Left hindlimb (tissue), 1 donor: ENCODE data around the gene UTP25.
A peak's percentile ranks its signal among the peaks of the same experiment; 100 is the strongest.
"Not testable (repeated sequence)": the region's sequence is repeated elsewhere in the genome, so short reads cannot be mapped to it uniquely, and the experiment has no call there.

ENCODE experiments used
- DNase-seq: peaks from one replicate; pipeline ENCODE4 v3.0.0-alpha.2; 2018

The UTP25 gene, protein sequence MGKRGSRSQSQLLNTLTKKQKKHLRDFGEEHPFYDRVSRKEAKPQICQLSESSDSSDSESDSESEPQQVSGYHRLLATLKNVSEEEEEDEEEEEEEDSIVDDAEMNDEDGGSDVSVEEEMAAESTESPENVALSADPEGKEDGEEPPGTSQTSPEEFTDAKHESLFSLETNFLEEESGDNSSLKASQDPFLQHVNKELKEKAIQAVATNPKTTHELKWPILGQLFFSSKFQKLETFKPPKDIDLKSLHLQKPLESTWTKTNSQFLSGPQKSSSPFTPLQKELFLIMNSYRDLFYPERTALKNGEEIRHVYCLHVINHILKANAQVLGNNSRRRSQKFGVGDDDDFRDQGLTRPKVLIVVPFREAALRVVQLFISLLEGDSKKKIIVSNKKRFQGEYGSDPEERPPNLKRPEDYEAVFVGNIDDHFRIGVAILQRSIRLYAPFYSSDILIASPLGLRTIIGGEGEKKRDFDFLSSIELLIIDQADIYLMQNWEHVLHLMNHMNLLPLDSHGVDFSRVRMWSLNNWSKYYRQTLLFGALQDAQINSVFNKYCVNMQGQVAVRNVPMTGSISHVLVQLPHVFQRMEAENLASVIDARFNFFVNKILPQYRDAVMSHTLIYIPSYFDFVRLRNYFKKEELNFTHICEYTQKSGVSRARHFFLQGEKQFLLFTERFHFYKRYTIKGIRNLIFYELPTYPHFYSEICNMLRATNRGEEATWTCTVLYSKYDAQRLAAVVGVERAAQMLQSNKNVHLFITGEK

DNA sequence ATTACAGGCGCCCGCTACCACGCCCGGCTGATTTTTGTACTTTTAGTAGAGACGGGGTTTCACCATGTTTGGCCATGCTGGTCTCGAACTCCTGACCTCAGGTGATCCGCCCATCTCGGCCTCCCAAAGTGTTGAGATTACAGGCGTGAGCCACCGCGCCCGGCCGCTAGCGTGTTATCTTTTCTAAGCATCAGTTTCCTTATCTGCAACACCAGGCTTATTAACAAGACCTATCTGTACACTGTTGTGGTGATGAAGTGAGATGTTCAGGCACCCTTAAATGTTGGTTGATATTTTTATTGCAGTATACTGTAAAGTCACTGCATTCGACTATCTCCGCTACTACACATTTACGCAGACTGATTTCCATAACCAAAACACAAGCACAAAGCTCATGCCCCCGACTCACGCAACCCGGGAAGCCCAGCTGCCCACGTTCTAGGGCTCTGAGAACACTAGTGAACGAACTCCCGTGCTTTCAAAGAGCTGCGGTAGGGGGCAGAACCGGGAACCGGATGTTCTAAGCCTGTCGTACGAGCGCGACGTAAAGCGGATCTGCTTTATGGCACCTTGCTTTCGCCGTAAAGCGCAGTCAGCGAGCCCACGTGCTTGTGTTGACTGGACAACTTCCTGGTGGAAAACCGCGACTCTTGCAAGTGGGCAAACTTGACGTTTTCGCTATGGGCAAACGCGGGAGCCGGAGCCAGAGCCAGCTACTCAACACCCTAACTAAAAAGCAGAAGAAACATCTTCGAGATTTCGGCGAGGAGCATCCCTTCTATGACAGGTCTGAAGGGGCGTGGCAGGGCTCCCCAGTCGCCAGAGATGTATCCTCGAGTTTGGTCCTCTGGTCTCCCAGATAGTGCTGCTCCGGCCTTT, at the start of gene UTP25:
UTP25 (plus strand) TSS at position 589 of the 879 bp plus-strand sequence; CDS start at position 681, 92 bp downstream.
- peak; percentile 93 for DNase-seq

- no peak for DNase-seq
Measured at GRCh38 chr1:209778102-209778501, 49.7 kb upstream of the UTP25 start.

- DNase-seq, result no peak
Measured at GRCh38 chr1:209780268-209780667, 47.5 kb upstream of the UTP25 start.

DNA sequence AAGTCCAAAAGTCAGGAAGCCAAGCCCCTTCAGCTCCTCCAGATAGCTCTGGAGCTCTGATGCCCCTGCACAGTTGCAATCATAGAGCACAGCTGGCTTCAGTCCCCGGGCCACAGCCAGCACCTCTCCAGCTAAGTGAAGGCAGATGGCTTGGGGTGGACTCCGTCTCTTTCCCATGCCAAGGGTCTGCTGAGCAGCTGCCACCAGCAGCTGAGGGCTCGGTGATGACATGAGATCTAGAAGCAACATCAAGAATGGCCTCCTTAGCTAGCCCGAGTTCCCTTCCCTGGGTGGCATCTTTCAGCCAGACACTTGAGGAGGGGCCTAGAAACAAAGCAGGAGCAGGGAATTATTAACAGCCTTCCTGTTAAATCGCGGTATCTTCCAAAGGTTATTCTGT, 44.4 kb upstream of the UTP25 start:
- no peak for DNase-seq

DNA sequence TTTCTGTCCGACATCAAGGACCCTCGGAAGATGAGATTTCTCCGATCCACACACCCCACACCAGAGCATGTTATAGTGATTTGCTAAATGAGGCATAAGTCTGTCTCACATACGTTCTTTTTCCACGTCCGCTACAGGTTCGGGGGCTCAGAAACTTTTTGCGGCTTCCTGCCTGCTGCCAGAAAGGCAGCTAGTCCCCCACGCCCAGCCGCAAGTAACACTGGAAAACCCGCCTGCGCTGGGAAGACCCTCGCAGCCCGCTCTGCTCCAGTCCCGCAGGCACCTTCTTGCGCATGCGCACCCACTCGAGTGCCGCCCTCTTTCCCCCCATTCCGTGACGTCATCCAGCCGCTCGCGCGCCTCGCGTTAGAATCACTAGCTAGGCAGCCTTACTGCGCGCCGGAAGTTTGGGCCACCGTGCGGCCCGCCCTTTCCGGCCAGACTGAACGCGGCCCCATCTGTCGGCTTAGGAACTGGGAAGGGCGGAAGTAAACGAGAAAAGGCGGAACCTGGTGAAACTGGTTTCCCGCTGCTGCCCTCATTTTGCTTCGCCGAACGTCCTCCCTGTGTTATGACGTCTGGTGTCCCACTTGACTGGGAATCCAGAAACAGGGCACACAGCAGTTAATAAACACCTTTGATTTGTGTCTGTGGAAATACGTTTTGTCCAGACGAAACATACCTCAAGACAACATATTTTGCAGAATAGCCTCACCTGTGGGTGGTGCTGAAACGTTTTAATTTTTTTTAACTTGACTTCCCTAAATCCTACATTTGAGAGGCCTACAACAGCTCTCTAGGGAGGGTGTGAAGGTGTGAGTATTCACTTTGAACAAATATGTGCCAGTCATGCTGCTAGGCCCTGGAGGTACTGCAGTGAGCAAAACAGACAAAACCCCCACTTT, 43.3 kb upstream of the UTP25 start, which contains the start of gene C1orf74:
C1orf74 (minus strand) TSS at position 295 of the 905 bp plus-strand sequence. CDS start 925 bp downstream, outside the sequence.
- peak; percentile 99 for DNase-seq

GRCh38 chr1:209785592-209785991, 42.2 kb upstream of the UTP25 start:
- no peak for DNase-seq

DNA sequence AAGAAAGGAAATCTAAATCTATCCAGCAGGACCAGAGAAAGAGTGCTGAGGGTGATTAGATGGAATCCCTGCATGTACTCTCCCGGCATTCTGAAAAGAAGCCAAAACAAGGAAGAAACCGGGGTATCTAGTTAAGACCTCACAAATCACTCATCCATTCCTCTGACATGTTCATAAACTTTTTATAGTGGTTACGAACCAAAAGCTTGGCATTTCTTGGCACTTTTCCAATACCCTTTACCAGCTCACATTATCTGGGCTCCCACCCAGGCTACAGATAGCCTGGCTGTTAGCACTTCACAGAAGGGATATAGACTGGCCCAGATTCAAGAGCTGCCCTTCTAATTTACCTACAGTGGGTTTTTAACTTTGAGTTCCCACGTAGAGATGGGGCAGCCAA, 41.6 kb upstream of the UTP25 start:
- DNase-seq, result no peak

DNA sequence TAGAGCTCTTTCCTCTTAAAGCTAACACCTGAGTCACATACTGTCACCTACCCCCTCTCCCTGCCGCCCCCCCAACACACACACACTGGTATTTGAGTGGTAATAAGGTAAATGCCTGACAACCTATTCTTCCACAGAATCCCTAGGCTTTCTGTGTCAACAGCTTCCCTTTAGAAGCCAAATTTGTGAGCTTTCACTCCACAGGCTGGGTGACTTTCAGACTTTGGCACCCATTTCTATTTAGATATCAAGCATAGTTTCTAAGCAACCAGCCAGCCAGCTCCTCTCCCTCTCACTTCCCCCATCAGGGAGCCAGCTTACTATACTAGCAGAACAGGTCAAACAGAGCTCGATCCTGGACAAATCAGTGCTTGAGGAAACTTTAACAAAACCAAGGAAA, 40.2 kb upstream of the UTP25 start:
- DNase-seq, result no peak

DNA sequence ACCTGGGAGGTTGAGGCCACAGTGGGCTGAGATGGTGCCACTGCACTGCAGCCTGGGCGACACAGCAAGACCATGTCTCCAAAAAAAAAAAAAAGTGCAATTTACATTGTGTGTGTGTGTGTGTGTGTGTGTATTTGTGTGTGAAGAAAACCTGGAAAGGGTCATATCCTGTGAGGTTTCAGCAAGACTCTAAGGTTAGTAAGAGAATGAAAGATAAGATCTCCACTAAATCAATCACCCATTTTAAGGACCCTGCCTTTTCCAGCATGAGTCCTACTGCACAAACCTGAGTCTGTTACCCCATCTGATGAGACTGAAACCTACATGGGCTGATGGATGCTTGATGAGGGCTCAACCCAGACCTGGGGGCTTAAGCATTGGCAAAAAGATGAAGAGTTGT, 38.5 kb upstream of the UTP25 start:
- DNase-seq, result no peak

GRCh38 chr1:209790286-209791193, 37.2 kb upstream of the UTP25 start:
- DNase-seq, result no peak

GRCh38 chr1:209791920-209792319, 35.9 kb upstream of the UTP25 start:
- DNase-seq, result no peak

DNA sequence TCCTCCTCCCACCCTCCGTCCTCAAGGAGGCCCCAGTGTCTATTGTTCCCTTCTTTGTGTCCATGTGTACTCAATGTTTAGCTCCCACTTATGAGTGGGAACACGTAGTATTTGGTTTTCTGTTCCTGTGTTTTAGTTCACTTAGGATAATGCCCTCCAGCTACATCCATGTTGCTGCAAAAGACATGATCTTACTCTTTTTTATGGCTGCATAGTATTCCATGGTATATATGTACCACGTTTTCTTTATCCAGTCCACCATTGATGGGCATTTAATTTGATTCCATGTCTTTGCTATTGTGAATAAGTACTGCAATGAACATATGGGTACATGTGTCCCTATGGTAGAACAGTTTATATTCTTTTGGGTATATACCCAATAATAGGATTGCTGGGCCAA, 34.1 kb upstream of the UTP25 start:
- not testable (repeated sequence) for DNase-seq

GRCh38 chr1:209797978-209798639, 29.7 kb upstream of the UTP25 start:
- no peak for DNase-seq

GRCh38 chr1:209800984-209801834, 26.6 kb upstream of the UTP25 start:
- DNase-seq, result peak; percentile 67

DNA sequence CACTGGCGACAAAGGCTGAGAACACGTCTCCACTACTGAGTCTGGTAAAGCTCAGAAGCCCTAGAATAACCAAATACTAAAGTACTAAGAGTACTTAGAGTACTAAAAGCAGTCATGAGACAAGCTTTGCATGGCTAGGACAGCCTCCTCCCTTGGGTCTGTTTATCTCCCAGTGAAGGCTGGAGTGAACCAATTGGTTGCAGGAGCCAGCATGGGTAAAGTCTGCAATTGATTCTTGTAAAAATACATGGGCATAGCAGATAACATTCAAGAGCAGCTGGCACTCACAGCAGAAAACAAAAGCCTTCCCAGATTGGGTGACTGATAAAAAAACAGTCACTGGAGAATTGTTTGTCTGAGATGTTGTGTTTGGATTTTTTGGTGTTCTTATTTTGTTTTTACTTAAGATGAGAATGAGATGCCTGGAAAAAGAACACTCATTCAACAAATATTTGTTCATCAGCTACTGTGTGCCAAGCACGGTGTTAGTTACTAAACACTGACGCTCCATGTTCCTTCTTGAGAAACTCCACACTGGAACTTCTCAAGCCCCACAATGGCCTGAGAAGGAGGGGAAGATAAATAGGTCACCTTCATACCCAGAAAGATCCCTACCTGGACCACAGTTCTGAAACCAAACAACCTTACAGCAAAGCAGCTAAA, 25.5 kb upstream of the UTP25 start:
- no peak for DNase-seq

DNA sequence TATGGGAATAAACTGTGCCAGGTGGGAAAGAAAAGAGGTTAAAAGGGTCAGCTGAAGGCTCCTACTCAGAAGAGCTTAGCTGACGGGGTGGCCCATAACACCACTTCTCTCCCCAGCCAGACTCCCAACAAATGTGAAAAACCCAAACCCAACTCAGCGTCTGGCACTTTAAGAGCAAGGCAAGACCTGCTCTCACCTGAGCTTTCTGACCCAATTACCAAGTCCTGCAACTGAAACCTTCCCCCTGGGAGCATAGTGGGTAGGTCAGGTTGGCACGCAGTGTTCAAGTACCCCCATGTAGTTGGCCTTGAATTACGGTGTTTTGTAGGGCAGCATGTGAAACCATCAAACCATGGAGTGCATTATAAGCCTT, 25.0 kb upstream of the UTP25 start:
- DNase-seq, result no peak

DNA sequence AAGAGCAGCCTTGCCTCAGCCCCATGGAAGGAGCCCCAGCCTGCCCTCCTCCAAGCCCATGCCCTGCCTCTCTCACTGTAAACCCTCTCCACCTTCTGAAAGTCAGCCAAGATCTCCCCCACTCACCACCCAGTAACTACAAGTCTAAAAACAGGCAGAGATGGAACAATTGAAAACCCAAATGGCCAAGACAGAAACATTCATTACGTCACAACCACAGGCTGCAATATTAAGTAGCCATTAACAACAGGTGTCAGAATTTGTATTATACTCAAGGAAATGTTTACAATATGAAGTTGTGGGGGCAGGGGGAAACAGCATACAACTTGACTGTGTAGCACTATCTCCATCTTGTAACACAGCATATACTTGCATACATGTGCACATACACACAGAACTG, 24.2 kb upstream of the UTP25 start:
- no peak for DNase-seq

GRCh38 chr1:209805341-209805781, 22.4 kb upstream of the UTP25 start:
- DNase-seq, result no peak
